Left renal pelvis (tissue), 4 donors: Measurements from ENCODE around the gene RPTOR. TPM values are rescaled to one million over a fixed set of nuclear protein-coding genes. Genes with fewer than 3 reads are reported as not detected.

Experiments used
- DNase-seq, 4 donors: peaks; one replicate each; pipeline ENCODE4 v3.0.0-alpha.2; 2013; ENCODE audit warnings: low read depth in 4 of 4, low spot score in 3 of 4
- polyA plus RNA-seq, 4 donors: library from polyadenylated mRNA; unstranded; fragments of 120-200 nt; gene quantifications; one replicate each; pipeline ENCODE4 v1.2.1, GENCODE V29; 2013; ENCODE audit not compliant: insufficient read length in 4 of 4

The RPTOR gene
- polyA plus RNA-seq, 4 donors: 15.1 to 21.2 (median 16.9) TPM

DNA sequence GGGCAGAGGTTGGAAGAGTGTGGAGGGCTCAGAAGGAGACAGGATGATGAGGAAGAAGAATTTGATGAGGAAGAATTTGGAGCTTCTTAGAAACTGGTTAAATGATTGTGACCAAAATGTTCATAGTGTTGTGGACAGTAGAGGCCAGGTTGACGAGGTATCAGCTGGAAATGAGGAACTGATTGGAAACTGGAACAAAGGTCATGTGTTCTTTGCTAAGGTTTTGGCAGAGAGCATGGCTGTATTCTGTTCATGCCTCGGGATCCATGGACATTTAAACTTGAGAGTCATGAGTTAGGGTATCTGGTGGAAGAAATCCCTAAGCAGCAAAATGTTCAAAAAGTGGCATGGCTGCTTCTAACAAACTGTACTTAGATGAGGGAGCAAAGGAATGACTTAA lies 466.3 kb downstream of the RPTOR start:
- DNase-seq: no peak

DNA sequence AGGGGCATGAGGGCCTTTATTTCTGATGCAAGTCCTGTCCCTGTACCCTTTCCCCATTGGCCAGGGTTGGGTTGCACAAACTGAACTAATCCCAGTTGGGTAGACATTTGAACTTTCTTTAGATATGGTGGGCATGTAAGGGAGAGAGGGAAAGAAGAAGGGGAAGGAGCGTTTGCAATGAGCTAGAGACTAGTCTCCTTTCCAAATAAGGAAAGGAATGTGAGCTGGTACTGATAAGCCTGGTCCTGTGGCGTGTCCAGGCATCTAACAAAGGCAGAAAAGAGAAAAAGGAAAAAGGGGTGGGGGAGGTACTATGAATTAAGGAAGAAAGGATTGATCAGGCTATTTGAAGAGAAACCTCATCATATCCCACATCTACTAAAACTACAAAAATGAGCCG lies 467.3 kb downstream of the RPTOR start:
- no peak for DNase-seq

DNA sequence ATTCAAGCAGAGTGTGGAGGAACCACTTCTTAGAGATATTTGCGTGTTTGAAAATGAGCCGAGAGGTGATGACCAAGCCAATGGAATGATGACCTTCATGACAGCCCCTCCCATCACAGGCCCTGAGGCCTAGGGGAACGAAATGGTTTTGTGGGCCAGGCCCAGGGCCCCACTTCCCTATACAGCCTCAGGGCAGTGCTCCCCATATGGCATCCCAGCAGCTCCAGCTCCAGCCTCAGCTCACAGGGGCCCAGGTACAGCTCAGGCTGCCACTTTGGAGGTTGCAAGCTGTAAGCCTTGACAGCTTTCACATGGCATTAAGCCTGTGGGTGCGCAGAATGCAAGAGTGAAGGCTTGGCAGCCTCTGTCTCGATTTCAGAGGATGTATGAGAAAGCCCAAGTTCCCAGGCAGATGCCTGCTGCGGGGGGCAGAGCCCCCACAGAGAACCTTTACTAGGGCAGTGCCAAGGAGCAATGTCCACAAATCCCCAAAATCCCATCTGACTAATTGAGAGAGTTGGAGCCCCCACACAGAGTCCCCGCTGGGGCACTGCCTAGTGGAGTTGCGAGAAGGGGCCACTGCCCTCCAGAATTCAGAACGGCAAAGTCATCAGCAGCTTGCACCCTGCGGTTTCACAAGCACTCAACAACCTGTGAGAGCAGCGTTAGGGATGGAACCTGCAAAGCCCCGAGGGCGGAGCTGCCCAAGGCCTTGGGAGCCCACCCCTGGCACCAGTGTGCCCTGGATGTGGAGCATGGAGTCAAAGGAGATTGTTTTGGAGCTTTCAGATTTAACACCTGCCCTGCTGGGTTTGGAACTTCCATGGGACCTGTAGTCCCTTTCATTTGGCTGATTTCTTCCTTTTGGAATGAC lies 468.2 kb downstream of the RPTOR start:
- DNase-seq: no peak

DNA sequence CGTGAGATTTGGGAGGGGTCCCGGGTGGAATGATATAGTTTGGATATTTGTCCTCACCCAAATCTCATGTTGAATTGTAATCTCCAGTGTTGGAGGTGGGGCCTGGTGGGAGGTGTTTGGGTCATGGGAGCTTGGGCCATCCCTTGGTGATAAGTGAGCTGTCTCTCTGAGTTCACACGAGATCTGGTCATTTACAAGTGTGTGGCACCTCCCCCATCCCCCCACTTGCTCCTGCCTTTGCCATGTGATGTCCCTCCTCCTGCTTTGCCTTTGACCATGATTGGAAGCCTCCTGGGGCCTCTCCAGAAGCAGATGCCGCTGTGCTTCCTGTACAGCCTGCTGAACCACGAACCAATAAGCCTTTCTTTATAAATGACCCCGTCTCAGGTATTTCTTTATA lies 469.0 kb downstream of the RPTOR start:
- DNase-seq: no peak

DNA sequence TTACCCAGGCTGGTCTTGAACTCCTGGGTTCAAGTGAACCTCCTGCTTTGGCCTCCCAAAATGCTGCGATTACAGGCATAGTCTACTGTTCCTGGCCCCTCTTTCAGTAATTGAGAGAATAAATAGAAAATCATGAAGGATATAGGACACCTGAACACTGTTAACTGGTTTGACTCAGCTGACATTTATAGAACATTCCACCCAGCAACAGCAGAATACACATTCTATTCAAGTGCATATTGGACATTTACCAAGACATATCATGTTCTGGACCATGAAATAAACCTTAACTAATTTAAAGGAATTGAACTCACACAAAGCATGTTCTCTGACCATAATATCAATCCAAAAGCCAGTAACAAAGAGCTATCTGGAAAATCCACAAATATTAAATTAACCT lies 470.5 kb downstream of the RPTOR start:
- no peak for DNase-seq

Other genes starting within 250 kb of the RPTOR start
- 10 to 100 TPM; 24.0 to 41.2 (median 29.6) TPM for gene ENDOV, start 129.7 kb upstream of the RPTOR start, polyA plus RNA-seq
- gene NPTX1, start 68.2 kb upstream of the RPTOR start, polyA plus RNA-seq: 1 to 10 TPM in 2 of 4 donors, under 1 TPM in 2; 0.44 to 1.3 (median 0.89) TPM